Stimulated activated CD4-positive, alpha-beta T cell treated with anti-CD3 and anti-CD28 coated beads, Interleukin-1b, Interleukin-23, amount 100 ng/mL, for 48 hours (primary cell): ENCODE data around the gene SLC9A9.

ENCODE experiments used
- DNase-seq: peaks from one replicate; pipeline ENCODE4 v3.0.0-alpha.2; 2020

SLC9A9 gene

GRCh38 chr3:143840636-143841035 is 7.6 kb downstream of the SLC9A9 start:
- DNase-seq = no peak

- no peak for DNase-seq
Measured at GRCh38 chr3:143839980-143840379, 8.3 kb downstream of the SLC9A9 start.

- no peak for DNase-seq
Measured at GRCh38 chr3:143837076-143837475, 11.2 kb downstream of the SLC9A9 start.

- DNase-seq = peak; percentile 49
Measured at GRCh38 chr3:143835312-143835711, 13.0 kb downstream of the SLC9A9 start.

- DNase-seq = no peak
Measured at GRCh38 chr3:143832433-143832832, 15.8 kb downstream of the SLC9A9 start.

GRCh38 chr3:143831994-143832393 is 16.3 kb downstream of the SLC9A9 start:
- no peak for DNase-seq

GRCh38 chr3:143831208-143831607 is 17.1 kb downstream of the SLC9A9 start:
- DNase-seq = no peak

GRCh38 chr3:143830786-143831185 is 17.5 kb downstream of the SLC9A9 start:
- no peak for DNase-seq

GRCh38 chr3:143830063-143830462 is 18.2 kb downstream of the SLC9A9 start:
- DNase-seq = no peak

- DNase-seq = no peak
Measured at GRCh38 chr3:143827425-143827824, 20.8 kb downstream of the SLC9A9 start.

- no peak for DNase-seq
Measured at GRCh38 chr3:143826296-143826695, 22.0 kb downstream of the SLC9A9 start.

- DNase-seq = no peak
Measured at GRCh38 chr3:143825513-143825912, 22.8 kb downstream of the SLC9A9 start.

- no peak for DNase-seq
Measured at GRCh38 chr3:143824735-143825385, 23.4 kb downstream of the SLC9A9 start.

- no peak for DNase-seq
Measured at GRCh38 chr3:143822798-143823197, 25.5 kb downstream of the SLC9A9 start.

GRCh38 chr3:143822374-143822773 is 25.9 kb downstream of the SLC9A9 start:
- DNase-seq = no peak

GRCh38 chr3:143821862-143822261 is 26.4 kb downstream of the SLC9A9 start:
- DNase-seq = no peak

- no peak for DNase-seq
Measured at GRCh38 chr3:143820466-143821221, 27.6 kb downstream of the SLC9A9 start.

GRCh38 chr3:143819890-143820289 is 28.4 kb downstream of the SLC9A9 start:
- no peak for DNase-seq

- DNase-seq = no peak
Measured at GRCh38 chr3:143814443-143814889, 33.8 kb downstream of the SLC9A9 start.

GRCh38 chr3:143812481-143812880 is 35.8 kb downstream of the SLC9A9 start:
- no peak for DNase-seq

- no peak for DNase-seq
Measured at GRCh38 chr3:143811602-143812001, 36.7 kb downstream of the SLC9A9 start.

- no peak for DNase-seq
Measured at GRCh38 chr3:143810953-143811265, 37.4 kb downstream of the SLC9A9 start.

- no peak for DNase-seq
Measured at GRCh38 chr3:143810166-143810952, 37.9 kb downstream of the SLC9A9 start.

GRCh38 chr3:143809121-143809621 is 39.1 kb downstream of the SLC9A9 start:
- no peak for DNase-seq
